Activated CD4-positive, alpha-beta memory T cell treated with anti-CD3 and anti-CD28 coated beads for 36 hours (primary cell): ENCODE results near the gene FAAH. TPM values are rescaled to one million over a fixed set of nuclear protein-coding genes. Genes with fewer than 3 reads are reported as not detected.

Experiments
- CTCF ChIA-PET: fragments of 350-600 bp; sonication (Branson Sonifier 250); formaldehyde crosslinking; loops from one replicate; lab custom pipeline; 2021; ENCODE audit warnings: antibody characterized with exemption, inconsistent platforms; lab: Charles Lee
- POLR2A ChIA-PET: fragments of 350-600 bp; sonication (Branson Sonifier 250); formaldehyde crosslinking; loops from one replicate; lab custom pipeline; 2021; ENCODE audit warnings: antibody characterized with exemption; lab: Charles Lee
- DNase-seq: peaks from one replicate; pipeline ENCODE4 v3.0.0-alpha.2; 2020
- H3K27ac Mint-ChIP-seq: one replicate; pipeline ENCODE4 v1.8.0; 2021; ENCODE audit warnings: mixed read lengths
- H3K27me3 Mint-ChIP-seq: one replicate; pipeline ENCODE4 v1.8.0; 2021; ENCODE audit warnings: mixed read lengths
- H3K36me3 Mint-ChIP-seq: one replicate; pipeline ENCODE4 v1.8.0; 2021; ENCODE audit warnings: mixed read lengths
- H3K4me1 Mint-ChIP-seq: one replicate; pipeline ENCODE4 v1.8.0; 2021; ENCODE audit warnings: low read depth, mixed read lengths
- H3K4me3 Mint-ChIP-seq: one replicate; pipeline ENCODE4 v1.8.0; 2021; ENCODE audit warnings: mild to moderate bottlenecking, mixed read lengths
- H3K9me3 Mint-ChIP-seq: one replicate; pipeline ENCODE4 v1.8.0; 2021; ENCODE audit warnings: mixed read lengths
- intact Hi-C: fragments of 100-400 bp; cut with micrococcal nuclease; formaldehyde crosslinking; loops from one replicate; pipeline ENCODE4 v1.15.1; 2023
- total RNA-seq, 2 experiments: library from RNA; stranded (reverse); gene quantifications; one replicate each; pipeline ENCODE4 v1.2.3, GENCODE V29; 2021

The FAAH gene
- total RNA-seq, 2 experiments from 2014 or later: 4.4 to 5.3 TPM

DNA sequence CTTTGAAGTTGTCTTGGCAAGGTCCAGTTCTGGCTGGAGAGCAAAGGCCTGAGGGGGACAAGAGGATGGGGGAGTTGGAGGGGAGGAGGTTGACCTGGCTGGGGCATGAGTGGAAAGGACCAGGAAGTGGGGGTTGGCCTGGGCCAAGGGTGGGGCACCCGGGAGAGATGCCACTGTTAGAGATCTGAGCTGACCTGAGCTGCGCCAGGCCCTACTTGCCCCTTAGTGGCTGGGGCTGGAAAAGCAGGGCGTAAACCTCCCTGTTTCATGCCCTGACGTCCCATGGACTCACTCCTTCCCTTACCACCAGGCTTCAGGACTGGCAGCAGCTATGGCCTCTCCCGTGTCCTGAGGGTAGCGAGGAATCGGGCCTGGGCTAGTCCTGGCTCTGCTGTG, 16.9 kb downstream of the FAAH start:
- Mint-ChIP-seq H3K4me3 (no peak overlapping the region), H3K36me3 (no peaks in the 10 kb centered on the region), H3K27ac (no peak overlapping the region), H3K9me3 (no peaks in the 10 kb centered on the region), H3K27me3 (no peaks in the 10 kb centered on the region), H3K4me1 (peaks cover 5% of the 10 kb centered on the region)
- intact Hi-C loops: no loop called here
- ChIA-PET CTCF (interaction anchor here (2.2 kb wide), 1 partner anchor 11 kb away, joined by 7 read pairs; no protein-coding TSS in a partner anchor), POLR2A (interaction anchor here (0.9 kb wide), 1 partner anchor 19 kb away, joined by 3 read pairs; no protein-coding TSS in a partner anchor)
- DNase-seq: no peak

DNA sequence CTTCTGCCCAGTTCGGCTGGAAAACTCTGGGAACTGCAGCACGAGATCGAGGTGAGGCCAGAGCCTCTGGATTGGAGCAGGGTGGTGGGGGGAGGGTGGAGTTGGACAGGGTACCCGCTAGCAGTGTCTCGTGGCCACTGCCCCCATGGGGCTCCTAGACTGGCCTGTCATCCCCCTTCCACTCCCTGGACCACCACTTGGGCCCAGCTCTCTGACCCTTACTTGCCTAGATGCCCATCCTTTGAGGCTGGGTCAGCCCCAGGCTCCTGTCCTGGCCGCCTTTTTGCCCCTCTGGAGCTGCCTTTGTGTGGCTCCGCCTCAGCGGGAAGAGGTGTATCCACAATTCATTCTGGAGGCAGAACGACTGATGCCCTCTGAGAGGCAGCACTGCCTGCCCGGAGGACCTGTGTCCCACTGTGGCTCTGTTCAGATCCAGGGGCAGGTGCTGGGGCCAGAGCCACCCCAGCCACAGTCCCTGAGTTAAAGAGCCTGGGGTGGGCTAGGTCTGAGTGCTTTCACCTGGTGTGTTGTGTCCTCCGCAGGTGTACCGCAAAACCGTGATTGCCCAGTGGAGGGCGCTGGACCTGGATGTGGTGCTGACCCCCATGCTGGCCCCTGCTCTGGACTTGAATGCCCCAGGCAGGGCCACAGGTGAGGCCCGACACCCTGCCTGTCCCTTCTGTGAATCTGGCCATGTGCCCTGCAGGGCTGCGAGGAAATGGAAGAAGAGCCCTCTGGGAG, 17.7 kb downstream of the FAAH start:
- ChIA-PET CTCF (interaction anchor here (0.9 to 2.2 kb wide), 2 partner anchors 10 to 111 kb away, joined by 3 to 7 read pairs; no protein-coding TSS in a partner anchor), POLR2A (interaction anchor here (0.9 kb wide), 1 partner anchor 18 kb away, joined by 3 read pairs; no protein-coding TSS in a partner anchor)
- Mint-ChIP-seq H3K36me3 (no peaks in the 10 kb centered on the region), H3K4me3 (no peak overlapping the region), H3K27ac (no peak overlapping the region), H3K4me1 (peaks cover 5% of the 10 kb centered on the region), H3K9me3 (no peaks in the 10 kb centered on the region), H3K27me3 (no peaks in the 10 kb centered on the region)
- DNase-seq: peak; percentile 25
- intact Hi-C loops: no loop called here

DNA sequence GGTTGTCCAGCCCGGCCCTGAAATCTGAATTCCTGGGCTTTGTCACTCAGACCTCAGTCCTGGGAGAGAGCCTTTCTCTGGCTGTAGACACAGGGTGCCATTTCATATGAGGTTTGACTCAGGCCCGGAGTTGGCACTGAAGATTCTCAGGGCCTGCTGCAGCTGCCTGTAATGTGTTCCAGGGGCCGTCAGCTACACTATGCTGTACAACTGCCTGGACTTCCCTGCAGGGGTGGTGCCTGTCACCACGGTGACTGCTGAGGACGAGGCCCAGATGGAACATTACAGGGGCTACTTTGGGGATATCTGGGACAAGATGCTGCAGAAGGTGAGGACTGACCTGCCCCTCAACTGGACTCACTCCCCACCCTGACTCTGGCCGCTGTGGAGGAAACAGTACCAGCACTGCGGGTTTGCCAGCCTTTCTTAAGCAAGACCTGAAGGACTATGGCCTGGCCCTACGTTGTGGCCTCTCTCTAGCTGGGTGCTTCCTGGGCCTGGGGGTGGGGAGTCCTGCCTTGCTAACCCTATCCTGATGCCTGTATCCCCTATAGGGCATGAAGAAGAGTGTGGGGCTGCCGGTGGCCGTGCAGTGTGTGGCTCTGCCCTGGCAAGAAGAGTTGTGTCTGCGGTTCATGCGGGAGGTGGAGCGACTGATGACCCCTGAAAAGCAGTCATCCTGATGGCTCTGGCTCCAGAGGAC, 18.9 kb downstream of the FAAH start:
- ChIA-PET POLR2A (no interaction called here), CTCF (interaction anchor here (0.9 to 1.8 kb wide), 5 partner anchors 13 to 116 kb away, joined by 3 to 5 read pairs (median 3); no protein-coding TSS in a partner anchor)
- Mint-ChIP-seq H3K27me3 (no peaks in the 10 kb centered on the region), H3K9me3 (no peaks in the 10 kb centered on the region), H3K4me1 (no peaks in the 10 kb centered on the region), H3K4me3 (no peak overlapping the region), H3K27ac (no peak overlapping the region), H3K36me3 (no peaks in the 10 kb centered on the region)
- DNase-seq: no peak
- intact Hi-C loops: no loop called here

DNA sequence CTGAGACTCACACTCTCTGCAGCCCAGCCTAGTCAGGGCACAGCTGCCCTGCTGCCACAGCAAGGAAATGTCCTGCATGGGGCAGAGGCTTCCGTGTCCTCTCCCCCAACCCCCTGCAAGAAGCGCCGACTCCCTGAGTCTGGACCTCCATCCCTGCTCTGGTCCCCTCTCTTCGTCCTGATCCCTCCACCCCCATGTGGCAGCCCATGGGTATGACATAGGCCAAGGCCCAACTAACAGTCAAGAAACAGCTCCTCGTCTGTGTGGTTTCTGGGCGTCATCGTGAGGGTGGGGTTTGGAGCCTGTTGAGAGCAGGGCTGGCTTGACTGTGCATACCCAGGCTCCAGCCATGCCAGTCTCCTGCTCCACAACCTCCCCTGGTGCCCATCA, 19.5 kb downstream of the FAAH start:
- ChIA-PET POLR2A (interaction anchor here (1.2 kb wide), 1 partner anchor 9 kb away, joined by 3 read pairs; no protein-coding TSS in a partner anchor), CTCF (interaction anchor here (0.6 to 1.8 kb wide), 6 partner anchors 10 to 116 kb away, joined by 3 to 5 read pairs (median 3); no protein-coding TSS in a partner anchor)
- Mint-ChIP-seq H3K36me3 (no peaks in the 10 kb centered on the region), H3K27me3 (no peaks in the 10 kb centered on the region), H3K9me3 (no peaks in the 10 kb centered on the region), H3K4me3 (no peak overlapping the region), H3K27ac (no peak overlapping the region), H3K4me1 (no peaks in the 10 kb centered on the region)
- intact Hi-C loops: no loop called here
- peak; percentile 67 for DNase-seq

DNA sequence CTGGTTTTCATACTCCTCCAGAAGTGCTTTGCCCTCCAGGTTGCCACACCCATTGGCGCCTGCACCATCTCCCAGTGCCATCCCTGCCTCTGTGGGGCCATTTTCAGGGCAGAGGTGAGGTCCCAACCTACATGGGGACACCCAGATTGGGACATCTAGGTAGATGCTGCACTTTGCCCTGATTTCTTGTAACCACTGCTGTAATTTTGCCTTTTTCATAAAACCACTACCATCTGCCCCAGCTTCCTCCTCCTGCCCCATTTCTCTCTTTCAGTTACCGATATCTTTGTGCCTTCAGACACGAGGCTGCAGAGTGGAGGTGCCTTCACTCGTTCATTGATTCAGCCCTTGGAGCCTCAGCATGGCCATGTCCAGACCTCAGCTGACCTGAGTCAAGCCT, 21.4 kb downstream of the FAAH start:
- DNase-seq: no peak

DNA sequence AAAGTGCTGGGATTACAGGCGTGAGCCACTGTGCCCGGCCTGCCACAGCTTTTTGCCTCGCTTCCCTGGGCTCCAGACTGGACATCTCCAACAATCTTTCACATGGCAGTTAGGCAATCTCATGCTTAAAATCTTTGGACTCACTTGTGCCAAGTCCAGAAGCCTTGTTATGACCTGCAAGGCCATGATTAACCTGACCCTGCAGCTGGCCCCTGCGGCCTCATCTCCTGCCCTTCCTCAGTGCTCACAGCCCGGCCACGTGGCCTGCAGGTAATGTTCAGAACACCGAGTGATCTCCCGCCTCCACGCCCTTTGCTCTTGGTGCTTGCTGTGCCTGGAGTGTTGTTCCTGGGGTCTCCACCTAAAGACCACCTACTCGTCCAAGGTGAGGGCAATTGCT, 24.9 kb downstream of the FAAH start:
- peaks cover 4% of the 10 kb centered on the region for H3K4me1 Mint-ChIP-seq

More for the DNA sequence above, 21.4 kb downstream of the FAAH start:
- no peaks in the 10 kb centered on the region for H3K36me3 Mint-ChIP-seq
- intact Hi-C loops: no loop called here
- H3K27ac Mint-ChIP-seq: no peak overlapping the region
- no peaks in the 10 kb centered on the region for H3K4me1 Mint-ChIP-seq
- H3K9me3 Mint-ChIP-seq: no peaks in the 10 kb centered on the region
- ChIA-PET POLR2A (no interaction called here), CTCF (interaction anchor here (1.5 kb wide), 1 partner anchor 10 kb away, joined by 5 read pairs; no protein-coding TSS in a partner anchor)
- peaks cover 1% of the 10 kb centered on the region for H3K27me3 Mint-ChIP-seq
- no peak overlapping the region for H3K4me3 Mint-ChIP-seq

DNA sequence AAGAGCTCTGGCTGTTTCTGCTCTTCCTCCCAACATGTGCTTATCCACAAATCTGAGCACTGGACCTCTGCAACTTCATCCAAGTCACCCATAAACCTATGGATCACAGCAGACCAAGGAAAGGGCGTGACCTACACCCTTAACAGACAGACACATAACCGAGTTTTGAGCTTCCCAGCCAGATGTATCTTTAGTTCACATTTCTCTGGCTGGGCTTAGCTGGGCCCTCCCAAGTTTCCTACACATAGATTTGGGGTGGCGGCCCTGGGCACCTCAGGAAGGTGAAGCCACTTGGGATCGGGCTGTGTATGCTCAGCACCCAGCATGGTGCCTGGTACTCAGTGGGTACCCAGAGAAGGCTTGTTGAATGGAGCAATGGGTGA, 26.4 kb downstream of the FAAH start:
- Mint-ChIP-seq H3K4me1 (peaks cover 4% of the 10 kb centered on the region), H3K27me3 (peaks cover 14% of the 10 kb centered on the region), H3K27ac (no peak overlapping the region), H3K36me3 (no peaks in the 10 kb centered on the region), H3K9me3 (no peaks in the 10 kb centered on the region), H3K4me3 (no peak overlapping the region)
- no peak for DNase-seq
- intact Hi-C loops: no loop called here
- ChIA-PET CTCF (interaction anchor here (1.2 to 1.7 kb wide), 3 partner anchors 10 to 27 kb away, joined by 3 to 7 read pairs (median 4); no protein-coding TSS in a partner anchor), POLR2A (no interaction called here)

More for the DNA sequence above, 24.9 kb downstream of the FAAH start:
- no peak for DNase-seq
- POLR2A ChIA-PET: no interaction called here
- Mint-ChIP-seq H3K27ac (no peak overlapping the region), H3K36me3 (no peaks in the 10 kb centered on the region), H3K27me3 (peaks cover 9% of the 10 kb centered on the region), H3K9me3 (no peaks in the 10 kb centered on the region), H3K4me3 (no peak overlapping the region)
- CTCF ChIA-PET: no interaction called here
- intact Hi-C loops: no loop called here

DNA sequence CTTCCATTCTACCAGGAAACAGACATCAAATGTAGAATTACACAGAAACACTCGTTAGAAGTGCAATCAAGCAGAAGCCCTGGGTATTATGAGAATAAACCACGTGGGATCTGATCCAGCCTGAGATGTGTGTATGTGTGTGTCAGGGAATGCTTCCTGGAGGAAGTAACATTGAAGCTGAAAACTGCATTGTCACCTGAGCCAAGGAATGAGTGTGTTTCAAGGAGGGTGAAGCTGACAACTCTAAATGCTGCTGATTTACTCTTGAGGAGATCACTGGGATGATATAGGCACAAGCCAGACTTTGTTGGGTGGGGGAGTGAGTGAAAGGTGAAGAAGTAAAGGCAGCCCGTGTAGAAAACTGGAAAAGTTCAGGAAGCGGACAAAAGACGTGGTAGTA, 27.6 kb downstream of the FAAH start:
- Mint-ChIP-seq H3K9me3 (no peaks in the 10 kb centered on the region), H3K36me3 (no peaks in the 10 kb centered on the region), H3K4me1 (peaks cover 4% of the 10 kb centered on the region), H3K4me3 (no peak overlapping the region), H3K27ac (no peak overlapping the region), H3K27me3 (peaks cover 16% of the 10 kb centered on the region)
- intact Hi-C loops: no loop called here
- no peak for DNase-seq
- ChIA-PET CTCF (interaction anchor here (0.8 to 1.7 kb wide), 6 partner anchors 11 to 301 kb away, joined by 3 to 7 read pairs (median 4); no protein-coding TSS in a partner anchor), POLR2A (interaction anchor here (1.2 kb wide), 1 partner anchor 7 kb away, joined by 3 read pairs; no protein-coding TSS in a partner anchor)

DNA sequence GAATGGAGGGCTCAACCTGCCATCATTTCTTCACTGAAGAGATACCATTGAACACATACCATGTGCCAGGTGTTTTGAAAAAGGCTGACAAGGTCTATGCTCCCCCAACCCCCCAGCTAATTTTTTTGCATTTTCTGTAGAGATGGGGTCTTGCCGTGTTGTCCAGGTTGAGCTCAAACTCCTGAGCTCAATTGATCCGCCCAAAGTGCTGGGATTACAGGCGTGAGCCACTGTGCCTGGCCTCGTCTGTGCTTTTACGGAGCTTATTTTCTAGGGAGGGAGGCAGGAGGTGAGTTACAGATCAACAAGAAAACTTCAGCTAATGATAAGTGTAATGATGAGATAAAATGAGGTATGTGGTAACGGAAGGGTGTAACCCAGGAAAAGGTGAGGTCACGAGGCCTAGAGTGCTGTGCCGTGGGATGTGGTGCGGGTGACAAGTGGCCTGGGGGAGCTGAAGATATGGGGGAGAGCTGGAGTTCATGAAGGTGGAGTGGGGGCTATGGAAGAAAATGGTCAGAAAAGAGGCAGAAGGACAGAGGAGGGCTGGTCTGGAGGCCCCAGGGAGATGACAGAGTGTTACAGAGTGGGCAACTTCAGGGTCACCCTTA, 28.2 kb downstream of the FAAH start:
- Mint-ChIP-seq H3K4me1 (peaks cover 4% of the 10 kb centered on the region), H3K9me3 (no peaks in the 10 kb centered on the region), H3K4me3 (no peak overlapping the region), H3K27me3 (peaks cover 16% of the 10 kb centered on the region), H3K27ac (peak overlapping the region; percentile 55), H3K36me3 (no peaks in the 10 kb centered on the region)
- CTCF ChIA-PET: interaction anchor here (0.8 to 1.7 kb wide), 6 partner anchors 12 to 300 kb away, joined by 3 to 7 read pairs (median 4); no protein-coding TSS in a partner anchor
- intact Hi-C loops: no loop called here
- POLR2A ChIA-PET: interaction anchor here (1.2 kb wide), 1 partner anchor 8 kb away, joined by 3 read pairs; no protein-coding TSS in a partner anchor
- no peak for DNase-seq

DNA sequence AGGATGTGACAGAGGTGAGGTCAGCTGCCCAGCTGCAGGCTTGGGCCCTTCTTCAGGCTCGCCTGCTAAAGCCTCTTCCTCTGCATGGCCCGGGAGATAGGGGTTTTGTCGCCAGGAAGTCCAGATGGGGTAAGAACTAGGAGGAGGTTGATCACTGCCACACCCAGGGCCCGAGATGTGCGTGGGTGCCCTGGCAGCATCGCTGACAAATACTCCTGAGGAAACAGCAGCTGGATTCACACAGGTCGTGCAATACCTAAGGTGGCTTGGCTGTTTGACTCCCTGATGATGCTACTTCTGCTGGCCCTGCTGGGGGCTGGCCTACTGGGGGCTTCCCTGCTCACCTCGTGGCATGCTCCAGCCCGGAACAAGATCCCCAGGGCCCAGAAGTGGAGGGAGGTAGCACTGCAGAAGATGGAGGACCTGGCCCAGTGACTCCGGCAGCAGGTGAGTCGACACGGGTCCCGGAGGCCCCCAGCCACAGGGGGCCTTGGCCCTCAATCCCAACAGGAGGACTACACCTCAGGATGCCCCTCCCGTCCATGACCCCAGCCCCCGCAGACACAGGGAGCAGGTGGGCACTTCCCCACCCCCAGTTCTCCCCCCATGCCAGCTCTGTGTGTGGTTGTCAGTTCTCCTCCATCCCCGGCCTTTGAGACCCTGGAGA, 29.6 kb downstream of the FAAH start:
- Mint-ChIP-seq H3K4me1 (peaks cover 4% of the 10 kb centered on the region), H3K4me3 (peak overlapping the region; percentile 48)

DNA sequence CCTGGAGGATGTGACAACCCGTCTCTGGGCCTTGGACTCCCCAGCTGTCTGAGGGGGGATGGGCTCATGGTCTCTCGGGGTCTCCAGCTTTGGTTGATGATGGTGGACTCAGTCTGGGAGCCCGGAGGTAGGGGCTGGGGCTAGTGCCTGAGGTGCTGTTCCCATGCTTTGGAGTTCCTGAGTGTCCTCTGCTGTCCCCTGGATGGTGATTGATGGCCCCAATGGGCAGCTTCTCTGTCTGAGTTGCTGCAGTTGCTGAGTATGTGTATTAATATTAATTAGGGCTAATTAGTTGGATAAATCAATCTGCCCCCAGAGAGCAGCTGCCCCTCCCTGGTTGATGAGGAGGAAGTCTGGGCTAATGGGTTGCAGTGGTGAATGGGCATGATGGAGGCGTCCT, 30.6 kb downstream of the FAAH start:
- POLR2A ChIA-PET: no interaction called here
- DNase-seq: no peak
- H3K4me3 Mint-ChIP-seq: peak overlapping the region; percentile 48
- CTCF ChIA-PET: interaction anchor here (1.1 kb wide), 1 partner anchor 22 kb away, joined by 3 read pairs; no protein-coding TSS in a partner anchor
- H3K9me3 Mint-ChIP-seq: no peaks in the 10 kb centered on the region
- H3K27ac Mint-ChIP-seq: no peak overlapping the region
- H3K4me1 Mint-ChIP-seq: peaks cover 4% of the 10 kb centered on the region
- H3K36me3 Mint-ChIP-seq: no peaks in the 10 kb centered on the region
- intact Hi-C loops: no loop called here
- peaks cover 16% of the 10 kb centered on the region for H3K27me3 Mint-ChIP-seq

More for the DNA sequence above, 29.6 kb downstream of the FAAH start:
- ChIA-PET POLR2A (no interaction called here), CTCF (interaction anchor here (1.1 to 1.3 kb wide), 2 partner anchors 18 to 23 kb away, joined by 3 read pairs; no protein-coding TSS in a partner anchor)
- no peaks in the 10 kb centered on the region for H3K9me3 Mint-ChIP-seq
- intact Hi-C loops: no loop called here
- no peaks in the 10 kb centered on the region for H3K36me3 Mint-ChIP-seq
- DNase-seq: peak; percentile 33
- peaks cover 16% of the 10 kb centered on the region for H3K27me3 Mint-ChIP-seq
- peak overlapping the region; percentile 69 for H3K27ac Mint-ChIP-seq
